ENCODE results near the gene PDHB. TPM values are rescaled to one million over a fixed set of nuclear protein-coding genes. Genes with fewer than 3 reads are reported as not detected.
"Not testable (repeated sequence)": the region's sequence is repeated elsewhere in the genome, so short reads cannot be mapped to it uniquely, and the experiment has no call there.

The PDHB gene
- total RNA-seq, 1 donor from 2014 or later, result 319 TPM

DNA sequence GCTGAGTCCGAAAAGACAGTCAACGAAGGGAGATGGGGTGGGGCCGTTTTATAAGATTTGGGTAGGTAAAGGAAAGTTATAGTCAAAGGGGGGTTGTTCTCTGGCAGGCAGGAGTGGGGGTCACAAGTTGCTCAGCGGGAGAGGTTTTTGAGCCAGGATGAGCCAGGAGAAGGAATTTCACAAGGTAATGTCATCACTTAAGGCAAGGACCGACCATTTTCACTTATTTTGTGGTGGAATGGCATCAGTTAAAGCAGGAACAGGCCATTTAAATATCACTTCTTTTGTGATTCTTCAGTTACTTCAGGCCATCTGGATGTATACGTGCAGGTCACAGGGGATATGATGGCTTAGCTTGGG lies 7.3 kb upstream of the PDHB start:
- DNase-seq (ENCODE audit: low read depth), result not testable (repeated sequence)

DNA sequence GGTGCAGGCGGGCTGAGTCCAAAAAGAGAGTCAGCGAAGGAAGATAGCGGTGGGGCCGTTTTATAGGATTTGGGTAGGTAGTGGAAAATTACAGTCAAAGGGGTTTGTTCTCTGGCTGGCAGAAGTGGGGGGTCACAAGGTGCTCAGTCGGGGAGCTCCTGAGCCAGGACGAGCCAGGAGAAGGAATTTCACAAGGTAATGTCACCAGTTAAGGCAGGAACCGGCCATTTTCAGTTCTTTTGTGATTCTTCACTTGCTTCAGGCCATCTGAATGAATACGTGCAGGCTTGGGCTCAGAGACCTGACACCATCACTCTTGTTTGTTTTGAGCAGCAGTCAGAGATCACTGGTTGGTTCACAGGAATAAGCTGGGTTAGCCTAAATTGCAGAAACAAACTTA lies 3.6 kb upstream of the PDHB start:
- DNase-seq (ENCODE audit: low read depth), result not testable (repeated sequence)

DNA sequence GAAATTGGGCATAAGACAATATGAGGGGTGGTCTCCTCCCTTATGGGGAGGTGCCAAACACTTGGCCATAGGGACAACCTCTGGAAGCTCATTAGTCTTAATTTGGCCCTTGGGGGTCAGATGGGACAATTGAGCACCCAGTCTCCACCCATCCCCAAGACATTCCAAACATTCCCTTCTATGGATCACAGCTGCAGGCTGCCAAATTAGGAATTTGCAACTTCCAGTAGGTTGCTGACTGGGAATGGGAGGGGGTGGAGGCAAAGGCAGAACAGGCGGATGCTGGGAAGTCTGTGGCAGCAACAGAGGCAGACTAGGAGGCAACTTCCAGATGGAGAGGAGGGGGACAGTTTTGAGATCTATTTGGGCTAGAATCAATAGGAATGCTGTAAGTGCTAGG lies 1.4 kb upstream of the PDHB start:
- DNase-seq (ENCODE audit: low read depth), result peak; percentile 86

DNA sequence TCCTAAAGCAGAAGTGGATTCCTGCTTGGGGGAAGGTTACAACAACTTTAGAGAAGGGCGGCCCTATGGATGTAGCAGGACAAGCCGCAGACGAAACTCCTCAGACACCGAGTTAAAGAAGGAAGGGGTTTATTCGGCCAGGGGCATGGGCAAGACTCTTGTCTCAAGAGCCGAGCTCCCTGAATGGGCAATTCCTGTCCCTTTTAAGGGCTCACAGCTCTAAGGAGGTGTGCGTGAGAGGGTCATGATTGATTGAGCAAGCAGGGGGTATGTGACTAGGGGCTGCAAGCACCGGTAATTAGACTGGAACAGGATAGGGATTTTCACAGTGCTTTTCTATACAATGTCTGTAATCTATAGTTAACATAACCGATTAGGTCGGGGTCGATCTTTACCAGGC lies 879 bp upstream of the PDHB start:
- DNase-seq (ENCODE audit: low read depth), result no peak

DNA sequence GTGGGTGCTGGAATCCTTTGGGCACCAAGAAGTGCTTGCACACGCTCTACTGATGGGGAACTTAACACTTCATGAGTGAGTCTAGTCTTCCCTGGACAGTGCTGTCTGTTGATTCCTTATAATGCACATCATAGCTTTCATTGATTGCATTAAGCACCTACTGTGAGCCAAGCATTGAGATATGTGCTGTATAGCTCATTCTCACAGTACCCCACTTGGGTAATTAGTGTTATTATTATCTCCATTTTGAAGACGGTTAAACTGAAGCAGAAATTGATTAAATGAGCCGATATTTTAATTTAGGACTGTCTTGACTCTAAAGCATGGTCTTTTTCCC lies 504 bp upstream of the PDHB start:
- DNase-seq (ENCODE audit: low read depth), result no peak

DNA sequence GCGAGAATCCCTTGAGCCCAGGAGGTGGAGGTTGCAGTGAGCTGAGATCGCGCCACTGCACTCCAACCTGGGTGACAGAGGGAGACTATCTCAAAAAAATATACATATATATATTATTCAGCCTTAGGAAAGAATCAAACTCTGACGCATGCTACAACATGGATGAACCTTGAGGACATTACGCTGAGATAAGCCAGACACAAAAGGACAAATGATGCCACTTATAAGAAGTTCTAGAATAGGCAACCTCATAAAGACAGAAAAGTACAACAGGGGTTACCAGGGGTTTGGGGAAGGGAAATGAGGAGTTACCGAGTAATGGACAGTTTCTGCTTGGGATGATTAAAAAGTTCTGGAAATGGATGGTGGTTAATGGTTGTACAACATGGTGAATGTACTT lies 727 bp downstream of the PDHB start:
- DNase-seq (ENCODE audit: low read depth), result no peak

DNA sequence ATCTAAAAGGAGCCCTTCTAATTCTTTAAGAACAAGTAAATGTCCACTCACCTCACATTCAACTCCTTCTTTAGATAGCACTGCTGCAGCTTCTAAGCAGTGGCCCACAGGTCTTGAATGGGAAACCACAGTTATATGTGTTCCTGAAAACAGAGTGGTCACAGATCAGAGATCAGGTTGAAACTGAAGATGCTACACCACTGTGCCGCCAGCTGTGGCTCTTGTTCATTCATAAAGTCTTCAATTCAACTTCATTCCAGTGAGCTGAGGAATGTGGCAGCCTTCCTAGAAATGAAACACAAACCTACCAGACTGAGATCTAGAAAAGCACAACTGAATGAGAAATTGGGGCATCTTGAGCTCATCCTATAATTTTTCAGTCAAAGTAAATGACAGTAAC lies 4.0 kb downstream of the PDHB start:
- DNase-seq (ENCODE audit: low read depth), result no peak

DNA sequence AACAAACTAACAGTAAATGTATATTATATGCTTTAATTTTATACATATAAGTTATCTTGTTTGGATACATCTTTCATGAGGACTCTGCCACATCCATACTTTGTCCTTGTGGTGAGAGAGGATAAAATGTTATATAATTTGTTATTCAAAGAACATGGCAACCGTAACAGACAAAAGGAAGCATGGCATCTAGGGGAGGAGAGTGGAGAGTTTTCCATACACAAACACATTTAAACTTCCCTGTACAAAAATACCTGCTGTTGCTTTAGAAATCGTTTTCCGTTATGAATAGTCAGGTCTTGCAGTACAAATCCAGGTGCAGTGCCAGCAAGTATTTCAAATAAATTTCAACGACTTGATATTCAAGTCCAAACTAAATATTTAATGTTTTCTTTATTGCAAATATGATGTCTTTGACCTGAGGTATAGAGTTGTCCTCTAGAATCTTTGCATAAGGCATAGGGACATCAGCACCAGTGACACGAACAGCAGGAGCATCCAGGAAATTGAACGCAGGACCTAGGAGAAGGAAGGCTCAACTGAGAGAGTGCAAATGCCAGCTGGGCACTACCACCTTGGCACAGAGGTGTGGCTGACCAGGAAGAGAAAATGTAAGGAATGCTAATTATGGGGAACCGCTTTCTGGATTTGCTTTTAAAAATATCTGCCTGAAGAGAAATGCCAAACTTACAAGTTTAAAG lies 5.8 kb downstream of the PDHB start:
- no peak for DNase-seq (ENCODE audit: low read depth)

DNA sequence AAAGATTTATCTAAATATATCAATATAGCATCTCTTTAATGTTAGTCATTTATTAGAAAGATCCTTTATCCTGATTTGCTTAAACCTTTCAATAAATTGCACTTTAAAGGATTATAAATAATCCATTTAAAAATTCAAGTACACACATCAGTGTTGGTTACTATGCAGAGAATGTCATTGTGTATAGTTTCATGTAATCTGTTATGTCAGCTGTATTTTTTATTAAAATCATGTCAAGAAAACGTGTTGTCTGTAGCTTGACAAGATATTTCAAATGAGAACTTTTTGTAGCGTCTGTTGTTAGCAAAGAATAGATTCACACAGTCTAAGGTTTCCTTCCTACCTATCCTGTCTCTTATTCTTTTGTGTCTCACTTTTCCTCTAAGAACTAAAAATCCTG lies 7.8 kb downstream of the PDHB start:
- DNase-seq (ENCODE audit: low read depth), result no peak

DNA sequence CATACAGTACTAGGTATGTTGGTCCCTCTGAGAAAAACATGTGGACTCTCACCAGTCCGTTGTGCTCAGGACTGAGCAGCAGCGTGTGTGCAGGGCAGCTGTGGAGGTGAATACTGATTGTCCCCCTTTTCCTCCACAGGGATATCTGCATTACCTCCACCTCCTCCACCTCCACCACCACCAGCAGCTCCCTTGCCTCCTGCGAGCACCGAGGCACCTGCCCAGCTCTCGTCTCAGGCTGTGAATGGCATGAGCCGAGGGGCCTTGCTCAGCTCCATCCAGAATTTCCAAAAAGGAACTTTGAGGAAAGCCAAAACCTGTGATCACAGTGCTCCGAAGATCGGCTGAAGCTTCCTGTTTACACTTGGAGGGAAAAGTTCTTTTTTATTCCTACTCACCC lies 9.0 kb downstream of the PDHB start:
- DNase-seq (ENCODE audit: low read depth), result no peak

DNA sequence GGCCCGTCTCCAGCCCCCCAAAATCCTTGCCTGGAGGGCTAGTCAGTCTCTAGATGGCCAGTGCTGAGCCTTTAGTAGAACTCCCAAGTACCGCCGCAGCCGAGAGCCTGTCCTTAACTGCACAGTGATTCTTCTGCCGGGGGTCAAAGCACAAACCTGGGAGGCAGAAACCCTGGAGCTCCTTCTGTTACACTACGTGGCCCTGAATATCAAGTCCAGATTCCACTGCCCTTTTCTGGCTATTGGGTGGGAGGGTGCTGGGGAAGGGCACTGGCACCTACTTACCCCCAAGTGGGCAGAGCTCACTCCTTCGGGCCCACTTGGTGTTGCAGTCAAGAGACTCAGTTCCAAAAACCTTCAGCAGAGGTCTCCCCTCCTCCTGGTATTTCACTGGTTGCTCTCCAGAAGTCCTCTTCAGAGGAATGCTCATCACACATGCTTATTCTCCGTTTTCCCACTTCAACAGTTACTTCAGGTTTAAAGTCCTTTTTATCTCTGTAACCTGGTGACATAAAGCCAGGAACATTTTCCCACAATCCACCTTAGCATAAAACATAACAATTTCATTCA lies 10.8 kb downstream of the PDHB start:
- peak; percentile 40 for DNase-seq (ENCODE audit: low read depth)

DNA sequence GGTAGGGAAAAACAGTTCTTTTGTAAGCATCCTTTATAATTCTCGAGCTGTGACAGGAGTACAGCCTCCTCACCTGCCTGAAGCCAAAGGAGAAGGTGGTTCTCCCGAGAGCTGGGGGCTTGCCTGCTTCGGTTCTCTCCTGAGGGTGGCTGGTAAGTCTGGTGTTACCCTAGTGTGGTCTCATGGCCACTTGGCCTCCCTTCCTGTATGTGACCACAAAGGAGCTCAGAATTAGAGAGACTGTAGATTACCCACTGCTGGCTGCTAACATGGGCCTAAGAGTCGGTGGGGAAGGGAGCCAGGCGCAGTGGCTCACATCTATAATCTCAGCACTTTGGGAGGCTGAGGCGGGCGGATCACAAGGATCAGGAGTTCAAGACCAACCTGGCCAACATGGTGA lies 12.6 kb downstream of the PDHB start:
- no peak for DNase-seq (ENCODE audit: low read depth)

DNA sequence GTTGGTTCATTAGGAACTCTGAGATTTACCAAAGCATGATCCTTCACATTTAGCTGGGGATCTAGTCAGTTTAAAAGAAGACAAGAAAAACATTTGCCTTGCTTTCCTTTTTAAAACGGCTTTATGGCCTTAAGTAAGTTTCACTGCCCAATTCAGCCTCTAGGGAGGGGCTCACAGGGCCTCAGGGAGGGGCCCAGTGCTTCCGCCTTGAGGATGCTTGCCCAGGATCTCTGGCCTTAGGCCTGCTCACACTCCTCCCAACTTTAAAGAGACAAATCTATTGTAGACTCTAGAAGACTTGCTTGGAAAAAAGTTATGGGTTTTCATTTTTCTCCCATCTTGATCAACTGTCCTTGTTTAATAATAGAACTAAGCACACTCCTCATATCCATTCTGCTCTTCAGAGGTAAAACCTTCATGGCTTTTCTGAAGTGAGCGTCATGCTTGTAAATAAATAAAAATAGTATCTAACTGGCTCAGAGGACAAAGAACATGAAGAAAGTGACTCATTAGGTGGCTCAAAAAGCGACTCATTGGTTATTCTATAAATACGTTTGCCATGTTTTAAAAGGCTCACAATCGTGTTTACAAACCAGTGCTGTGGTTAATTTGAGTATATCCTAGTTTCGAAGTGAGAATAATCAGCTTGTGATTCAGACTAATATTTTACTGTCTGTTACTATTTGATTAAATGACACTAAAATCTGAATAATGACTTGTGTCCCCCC lies 13.7 kb downstream of the PDHB start:
- DNase-seq (ENCODE audit: low read depth), result peak; percentile 39

DNA sequence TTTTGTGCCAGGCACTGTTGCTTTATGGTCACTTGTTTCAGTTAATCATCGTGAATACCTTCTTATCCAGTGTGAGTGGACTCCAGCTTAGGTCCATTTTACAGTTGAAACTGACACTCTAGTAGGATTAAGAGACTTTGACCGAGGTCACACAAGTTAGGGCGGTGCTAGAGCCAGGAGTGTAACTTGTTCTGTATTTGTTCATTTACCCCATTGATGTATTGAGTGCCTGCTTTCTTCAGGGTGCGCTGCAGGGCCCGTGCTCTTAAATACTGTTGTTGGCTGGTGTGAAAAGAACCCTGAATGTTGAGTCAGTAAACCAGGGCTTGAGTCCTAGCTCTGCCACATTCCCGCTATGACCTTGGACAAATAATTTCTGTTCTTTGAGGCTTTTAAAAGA lies 15.4 kb downstream of the PDHB start:
- DNase-seq (ENCODE audit: low read depth), result no peak

DNA sequence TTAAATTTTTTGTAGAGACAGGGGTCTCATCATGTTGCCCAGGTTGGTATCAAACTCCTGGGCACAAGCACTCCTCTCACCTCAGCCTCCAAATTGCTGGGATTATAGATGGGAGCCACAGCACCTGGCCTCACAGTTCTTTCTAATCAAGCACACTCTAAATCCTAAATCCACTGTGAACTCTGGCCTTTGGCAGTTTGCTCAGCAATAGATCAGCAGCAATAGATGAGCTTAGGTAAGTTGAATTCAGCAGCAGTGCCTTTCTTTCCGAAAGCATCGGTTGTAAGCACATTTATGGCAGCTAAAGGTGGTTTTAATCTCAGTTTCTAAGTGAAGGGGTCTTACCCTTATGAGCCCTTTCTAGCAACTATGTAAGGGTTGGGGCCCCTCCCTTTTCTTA lies 16.6 kb downstream of the PDHB start:
- DNase-seq (ENCODE audit: low read depth), result no peak

DNA sequence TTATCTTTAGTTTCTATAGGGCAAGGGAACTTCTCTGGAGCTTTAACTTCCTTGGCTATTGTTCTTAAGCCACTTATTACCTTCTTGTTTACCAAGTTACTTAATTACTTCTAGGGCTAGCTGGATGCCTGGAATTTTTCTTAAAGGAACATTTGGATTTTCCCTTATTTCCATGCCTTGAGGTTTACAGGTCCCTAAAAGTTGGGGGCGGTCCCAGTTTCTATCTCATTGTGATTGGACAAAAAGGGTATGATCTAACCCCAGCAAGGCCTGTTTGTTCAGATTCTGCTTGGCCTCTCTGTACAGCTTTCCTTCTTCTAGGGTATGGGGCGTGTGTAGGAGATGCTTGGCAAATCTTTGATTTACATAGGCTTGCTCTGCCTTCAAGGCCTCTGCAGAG lies 17.4 kb downstream of the PDHB start:
- no peak for DNase-seq (ENCODE audit: low read depth)

DNA sequence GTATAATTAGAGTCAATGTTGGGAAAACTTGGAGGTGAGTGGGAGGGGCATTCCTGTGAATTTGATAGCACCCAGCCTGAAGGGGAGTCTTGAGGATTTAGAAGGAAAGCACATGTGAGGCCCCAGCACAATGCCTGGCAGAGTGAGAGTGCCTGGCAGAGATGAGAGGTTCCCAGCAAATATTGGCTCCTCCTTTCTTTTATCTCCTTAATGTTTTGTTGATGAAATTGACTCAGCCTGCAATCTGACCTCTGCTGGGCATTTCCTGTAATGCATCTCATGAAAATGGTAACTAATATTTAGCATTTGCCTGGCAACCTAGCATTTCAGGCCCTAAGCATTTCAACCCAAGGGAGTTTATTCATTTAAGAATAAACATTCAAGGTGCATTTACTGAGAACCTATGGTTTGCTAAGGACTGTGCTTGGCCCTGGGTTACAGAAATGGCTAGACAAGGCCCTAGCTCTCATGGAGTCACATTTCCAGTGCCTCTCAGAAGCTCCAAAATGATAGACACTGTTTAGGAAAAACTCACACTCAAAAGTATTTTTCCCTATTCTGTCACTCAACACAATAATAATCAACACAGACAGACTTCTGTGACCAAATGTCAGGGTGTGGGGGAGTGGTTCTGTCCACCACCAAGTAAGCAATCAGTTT lies 19.0 kb downstream of the PDHB start:
- peak; percentile 78 for DNase-seq (ENCODE audit: low read depth)

DNA sequence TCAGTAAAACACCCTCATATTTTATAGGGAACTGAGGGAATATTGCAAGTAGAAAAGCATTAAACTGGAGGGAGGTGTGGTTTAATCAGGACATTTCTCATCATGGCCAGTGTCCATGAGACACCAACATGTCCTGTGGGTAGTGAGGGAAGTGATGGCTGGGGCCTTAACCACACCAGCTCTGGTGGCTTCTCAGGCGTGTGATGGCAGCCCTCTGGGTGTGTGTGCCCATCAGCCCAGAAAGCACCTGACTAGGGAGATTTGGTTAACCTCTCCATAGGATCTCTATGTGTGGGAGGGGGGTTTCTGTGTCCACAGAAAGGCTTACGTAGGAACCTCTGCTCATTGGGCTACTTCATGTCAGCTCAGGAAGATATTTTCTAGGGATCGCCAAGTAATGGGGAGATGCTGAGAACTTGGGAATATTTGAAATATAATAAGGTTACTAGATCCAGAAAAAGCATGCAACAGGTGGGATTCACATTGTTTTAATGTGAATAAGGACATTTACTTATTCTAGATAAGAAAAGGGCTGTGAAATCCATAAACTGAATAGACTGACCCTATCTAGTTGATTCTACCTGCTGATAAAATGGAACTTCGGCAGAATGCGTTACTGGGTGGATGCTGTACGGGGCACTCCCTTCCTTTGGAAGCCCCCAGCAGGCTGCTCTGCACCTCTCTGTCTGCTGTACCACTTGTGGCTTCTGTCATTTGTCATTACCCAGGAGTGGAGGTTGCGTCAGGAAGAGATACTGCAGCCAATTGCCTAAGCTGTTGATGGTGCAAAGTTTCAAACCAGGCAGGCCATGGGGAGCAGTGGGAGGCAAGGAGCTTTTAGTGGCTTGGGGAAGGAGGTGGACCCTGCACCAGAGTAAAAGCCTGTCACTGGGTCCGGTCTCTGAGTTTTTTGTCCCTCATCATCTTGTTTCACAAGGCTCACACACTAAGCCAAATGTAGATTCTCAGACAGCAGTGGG lies 21.5 kb downstream of the PDHB start:
- DNase-seq (ENCODE audit: low read depth), result no peak

DNA sequence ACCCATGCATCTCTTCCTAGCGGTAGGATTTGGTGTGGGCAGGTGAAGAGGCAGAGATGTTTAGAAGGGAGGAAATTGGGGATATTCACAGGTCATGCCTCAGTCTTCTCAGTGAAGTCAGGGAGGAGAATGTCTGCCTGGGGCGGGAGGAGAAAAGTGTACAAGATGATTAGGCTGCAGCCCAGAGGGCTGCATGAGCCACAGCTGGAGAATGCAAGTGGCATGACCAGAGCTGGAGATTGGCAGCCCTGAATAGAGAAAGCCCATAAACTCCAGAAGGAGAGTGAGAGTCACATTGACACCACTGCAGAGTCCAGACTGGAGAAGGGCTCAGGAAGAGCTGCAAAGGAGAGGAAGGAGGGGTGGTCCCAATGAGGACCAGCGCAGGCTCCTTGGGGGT lies 22.6 kb downstream of the PDHB start:
- no peak for DNase-seq (ENCODE audit: low read depth)

DNA sequence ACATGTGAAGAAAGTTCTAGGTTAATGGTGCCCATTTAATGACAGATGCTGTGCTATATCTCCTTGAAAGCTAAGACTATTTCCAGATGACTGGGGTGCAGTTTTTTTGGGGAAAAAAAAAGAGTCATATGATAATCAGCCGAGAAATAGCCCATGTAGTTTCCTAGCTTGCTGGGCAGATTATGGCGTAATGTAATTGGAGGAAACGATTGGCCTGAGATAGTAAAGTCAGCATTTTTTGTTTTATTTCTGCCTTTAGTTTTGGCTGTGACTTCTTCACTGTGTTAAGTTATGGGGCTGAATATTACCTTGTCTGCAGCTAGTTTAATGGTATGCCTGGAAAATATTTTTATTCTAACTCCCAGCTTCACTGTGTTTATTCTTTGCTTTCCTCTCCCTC lies 24.0 kb downstream of the PDHB start:
- DNase-seq (ENCODE audit: low read depth), result no peak

DNA sequence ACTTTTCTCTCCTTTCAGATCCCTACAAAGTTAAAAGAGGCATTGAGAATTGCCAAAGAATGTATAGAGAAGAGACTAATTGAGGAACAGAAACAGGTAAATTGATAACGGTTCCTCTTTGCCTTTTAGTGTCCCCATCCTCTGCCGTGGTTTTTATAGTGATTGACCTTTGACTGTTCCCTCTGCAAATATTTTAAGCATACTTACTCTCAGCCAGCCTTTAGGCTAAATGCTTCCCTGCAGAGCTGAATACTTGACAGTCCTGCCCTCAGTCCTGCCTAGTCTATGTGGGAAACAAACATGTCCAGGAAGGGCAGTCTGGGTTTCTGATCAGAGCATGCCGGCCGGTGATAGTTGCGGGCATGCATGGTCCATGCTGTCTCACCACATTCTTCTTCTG lies 24.7 kb downstream of the PDHB start:
- no peak for DNase-seq (ENCODE audit: low read depth)
